Measurements from ENCODE around the gene GPR139. TPM values are rescaled to one million over a fixed set of nuclear protein-coding genes. Genes with fewer than 3 reads are reported as not detected.
A peak's percentile ranks its signal among the peaks of the same experiment; 100 is the strongest.

GPR139 gene
- total RNA-seq, 6 donors from 2014 or later: not detected

- H3K27me3 ChIP-seq: peaks cover 0 to 10% (median 0%) of the 10 kb centered on the region in 4 donors
- no peaks in the 10 kb centered on the region for H3K36me3 ChIP-seq
- ATAC-seq (ENCODE audit: low FRiP score in 2 of 2) (no peak), DNase-seq (peak in 1 of 2 donors; percentile 33)
- peaks cover 0 to 4% (median 0%) of the 10 kb centered on the region in 4 donors for H3K4me1 ChIP-seq
- 17% methylated on average over 31 to 34 of the region's 34 CpGs for WGBS, 2 donors
- no peak overlapping the region for H3K27ac ChIP-seq
- no peak for TF ChIP-seq EP300 (IDR thresholded peaks at IDR 0.05)
- TF ChIP-seq CTCF (IDR thresholded peaks at IDR 0.05): no peak
- TF ChIP-seq POLR2A (IDR thresholded peaks at IDR 0.05): no peak
- no peak for TF ChIP-seq POLR2AphosphoS5 (IDR thresholded peaks at IDR 0.05)
- H3K9me3 ChIP-seq: no peaks in the 10 kb centered on the region
- no peak overlapping the region for H3K4me3 ChIP-seq
Measured at GRCh38 chr16:20074099-20074991, 655 bp upstream of the GPR139 start.

- peaks cover 0 to 3% (median 0%) of the 10 kb centered on the region in 4 donors for H3K9me3 ChIP-seq
- H3K36me3 ChIP-seq: no peaks in the 10 kb centered on the region
- no peak overlapping the region for H3K27ac ChIP-seq
- H3K27me3 ChIP-seq: peaks cover 0 to 10% (median 0%) of the 10 kb centered on the region in 4 donors
- 11% methylated on average over 11 of the region's 11 CpGs; no CpG with 5 or more reads in 1 of the 2 donors for WGBS, 2 donors
- no peak for ATAC-seq (ENCODE audit: low FRiP score in 2 of 2)
- peak in 1 of 2 donors; percentile 28 for DNase-seq
- TF ChIP-seq EP300 (IDR thresholded peaks at IDR 0.05) (no peak), CTCF (IDR thresholded peaks at IDR 0.05) (no peak), POLR2AphosphoS5 (IDR thresholded peaks at IDR 0.05) (no peak), POLR2A (IDR thresholded peaks at IDR 0.05) (no peak)
- H3K4me3 ChIP-seq: no peak overlapping the region
- H3K4me1 ChIP-seq: peaks cover 0 to 4% (median 0%) of the 10 kb centered on the region in 4 donors
Measured at GRCh38 chr16:20072874-20073202, 852 bp downstream of the GPR139 start.

- peaks cover 0 to 3% (median 0%) of the 10 kb centered on the region in 4 donors for H3K9me3 ChIP-seq
- TF ChIP-seq POLR2A (IDR thresholded peaks at IDR 0.05) (no peak), CTCF (IDR thresholded peaks at IDR 0.05) (no peak), EP300 (IDR thresholded peaks at IDR 0.05) (no peak), POLR2AphosphoS5 (IDR thresholded peaks at IDR 0.05) (no peak)
- H3K36me3 ChIP-seq: no peaks in the 10 kb centered on the region
- H3K27me3 ChIP-seq: peaks cover 0 to 10% (median 0%) of the 10 kb centered on the region in 4 donors
- 39 to 54% methylated on average over 10 to 11 of the region's 11 CpGs for WGBS, 2 donors
- peaks cover 0 to 4% (median 0%) of the 10 kb centered on the region in 4 donors for H3K4me1 ChIP-seq
- ATAC-seq (ENCODE audit: low FRiP score in 2 of 2) (no peak), DNase-seq (peak in 1 of 2 donors; percentile 22)
- H3K27ac ChIP-seq: no peak overlapping the region
- no peak overlapping the region for H3K4me3 ChIP-seq
Measured at GRCh38 chr16:20072146-20072873, 1.4 kb downstream of the GPR139 start.

- ATAC-seq (ENCODE audit: low FRiP score in 2 of 2) (no peak), DNase-seq (no peak)
- no peaks in the 10 kb centered on the region for H3K27me3 ChIP-seq
- 45 to 64% methylated on average over 2 of the region's 2 CpGs for WGBS, 2 donors
- TF ChIP-seq POLR2AphosphoS5 (IDR thresholded peaks at IDR 0.05) (no peak), EP300 (IDR thresholded peaks at IDR 0.05) (no peak), CTCF (IDR thresholded peaks at IDR 0.05) (no peak), POLR2A (IDR thresholded peaks at IDR 0.05) (no peak)
- no peak overlapping the region for H3K27ac ChIP-seq
- H3K36me3 ChIP-seq: no peaks in the 10 kb centered on the region
- peaks cover 0 to 3% (median 0%) of the 10 kb centered on the region in 4 donors for H3K9me3 ChIP-seq
- no peaks in the 10 kb centered on the region for H3K4me1 ChIP-seq
- H3K4me3 ChIP-seq: no peak overlapping the region
Measured at GRCh38 chr16:20064931-20065330, 8.8 kb downstream of the GPR139 start.
